GM12878 (cell line): ENCODE results near the gene MCTP2.

Experiments
- ATF3 ChIP-seq: IDR thresholded peaks from 2 replicates; pipeline ENCODE4 v1.6.1; 2011; ENCODE audit warnings: low read depth, mild to moderate bottlenecking, low read length, moderate library complexity, borderline replicate concordance; ENCODE audit errors: extremely low read depth
- IKZF2 ChIP-seq, 2 experiments: fragments of 450-650 bp; IDR thresholded peaks; 2 replicates each; pipeline ENCODE4 v1.6.1; 2017; ENCODE audit warnings: mild to moderate bottlenecking in 2 of 2, moderate library complexity in 2 of 2
- POLR2A ChIP-seq: IDR thresholded peaks from 2 replicates; pipeline ENCODE4 v1.6.1; 2011; ENCODE audit warnings: low read depth, mild to moderate bottlenecking, low read length
- POLR2AphosphoS5 ChIP-seq: IDR thresholded peaks from 2 replicates; pipeline ENCODE4 v1.6.1; 2011; ENCODE audit warnings: mild to moderate bottlenecking, low read length, inconsistent platforms
- SMC3 ChIP-seq: IDR thresholded peaks from 2 replicates; pipeline ENCODE4 v1.6.1; 2011; ENCODE audit warnings: low read length, improper control_type of control experiment, borderline replicate concordance
- TF ChIP-seq, protein P1 (sequence below), 3 experiments: IDR thresholded peaks in 2 of 3; conservative IDR thresholded peaks in 1 of 3; 2 replicates each; pipeline ENCODE4 v1.5.1; 2011; ENCODE audit warnings: low read depth in 3 of 3, low read length in 3 of 3, mild to moderate bottlenecking in 3 of 3, control low read depth in 2 of 3, moderate library complexity in 2 of 3, inconsistent platforms in 1 of 3, mixed read lengths in 1 of 3; ENCODE audit not compliant: control insufficient read depth in 2 of 3, insufficient read depth in 1 of 3; ENCODE audit errors: extremely low read depth in 1 of 3
- TF ChIP-seq, protein P2 (sequence below): IDR thresholded peaks from 2 replicates; pipeline ENCODE4 v1.6.1; 2012; ENCODE audit warnings: low read depth, low read length, improper control_type of control experiment

DNA sequence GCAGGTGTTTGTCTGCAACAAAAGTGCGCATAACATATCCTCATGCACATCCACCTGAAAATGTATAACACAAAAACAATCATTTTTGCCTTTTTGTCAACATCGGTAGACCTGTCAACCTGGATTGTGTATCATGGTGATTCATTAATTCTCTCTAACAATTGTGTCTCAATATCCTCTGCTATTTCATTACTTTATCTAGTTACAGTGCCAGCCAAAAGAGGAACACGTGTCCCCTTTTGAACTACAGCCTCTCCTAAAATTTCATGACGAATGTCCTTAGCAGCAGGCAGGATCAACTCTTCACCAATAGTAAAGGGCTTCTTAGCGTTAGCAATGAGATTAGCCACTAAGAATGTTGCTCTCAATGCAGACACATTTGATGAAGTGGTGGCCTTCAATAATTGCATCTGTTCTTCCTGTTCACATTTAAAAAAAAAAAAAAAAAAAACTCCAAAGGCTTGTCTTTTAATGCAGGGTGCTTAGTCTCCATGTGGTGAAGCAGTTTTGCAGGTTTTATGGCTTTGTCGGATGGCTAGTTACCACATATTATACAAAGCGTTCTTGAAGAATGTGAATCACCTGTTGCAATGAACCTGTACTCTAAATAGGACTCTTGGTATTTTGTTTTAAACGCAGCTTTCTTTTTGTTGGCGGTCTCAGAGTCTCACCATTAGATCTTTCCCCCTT, 45.7 kb upstream of the MCTP2 start:
- TF ChIP-seq, protein P1, sequence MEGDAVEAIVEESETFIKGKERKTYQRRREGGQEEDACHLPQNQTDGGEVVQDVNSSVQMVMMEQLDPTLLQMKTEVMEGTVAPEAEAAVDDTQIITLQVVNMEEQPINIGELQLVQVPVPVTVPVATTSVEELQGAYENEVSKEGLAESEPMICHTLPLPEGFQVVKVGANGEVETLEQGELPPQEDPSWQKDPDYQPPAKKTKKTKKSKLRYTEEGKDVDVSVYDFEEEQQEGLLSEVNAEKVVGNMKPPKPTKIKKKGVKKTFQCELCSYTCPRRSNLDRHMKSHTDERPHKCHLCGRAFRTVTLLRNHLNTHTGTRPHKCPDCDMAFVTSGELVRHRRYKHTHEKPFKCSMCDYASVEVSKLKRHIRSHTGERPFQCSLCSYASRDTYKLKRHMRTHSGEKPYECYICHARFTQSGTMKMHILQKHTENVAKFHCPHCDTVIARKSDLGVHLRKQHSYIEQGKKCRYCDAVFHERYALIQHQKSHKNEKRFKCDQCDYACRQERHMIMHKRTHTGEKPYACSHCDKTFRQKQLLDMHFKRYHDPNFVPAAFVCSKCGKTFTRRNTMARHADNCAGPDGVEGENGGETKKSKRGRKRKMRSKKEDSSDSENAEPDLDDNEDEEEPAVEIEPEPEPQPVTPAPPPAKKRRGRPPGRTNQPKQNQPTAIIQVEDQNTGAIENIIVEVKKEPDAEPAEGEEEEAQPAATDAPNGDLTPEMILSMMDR (IDR thresholded peaks at IDR 0.05 in 2 of 3, conservative IDR thresholded peaks at IDR 0.05 in 1 of 3; ENCODE audit: control insufficient read depth in 2 of 3, extremely low read depth in 1 of 3, insufficient read depth in 1 of 3, low read depth in 3 of 3, low read length in 3 of 3), result no peak
- TF ChIP-seq ATF3, result no peak
- TF ChIP-seq POLR2AphosphoS5, result no peak
- TF ChIP-seq POLR2A, result no peak
- no peak for TF ChIP-seq SMC3
- TF ChIP-seq IKZF2 (IDR thresholded peaks at IDR 0.05), result no peak
- TF ChIP-seq, protein P2, sequence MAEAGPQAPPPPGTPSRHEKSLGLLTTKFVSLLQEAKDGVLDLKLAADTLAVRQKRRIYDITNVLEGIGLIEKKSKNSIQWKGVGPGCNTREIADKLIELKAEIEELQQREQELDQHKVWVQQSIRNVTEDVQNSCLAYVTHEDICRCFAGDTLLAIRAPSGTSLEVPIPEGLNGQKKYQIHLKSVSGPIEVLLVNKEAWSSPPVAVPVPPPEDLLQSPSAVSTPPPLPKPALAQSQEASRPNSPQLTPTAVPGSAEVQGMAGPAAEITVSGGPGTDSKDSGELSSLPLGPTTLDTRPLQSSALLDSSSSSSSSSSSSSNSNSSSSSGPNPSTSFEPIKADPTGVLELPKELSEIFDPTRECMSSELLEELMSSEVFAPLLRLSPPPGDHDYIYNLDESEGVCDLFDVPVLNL, result no peak
